Calu3 (cell line): ENCODE measurements around the gene DAPK2. TPM values are rescaled to one million over a fixed set of nuclear protein-coding genes. Genes with fewer than 3 reads are reported as not detected.

Experiments
- BruUV-seq: library from RNA; stranded (reverse); fragments of 400-500 nt; replicated peaks from 2 replicates; lab custom pipeline; 2021; lab: Mats Ljungman, UMichigan
- CTCF ChIA-PET: fragments of 300-600 bp; sonication (Branson Sonifier 250); formaldehyde crosslinking; loops from one replicate; lab custom pipeline; 2022; ENCODE audit warnings: antibody characterized with exemption; lab: Charles Lee
- DNase-seq: peaks from one replicate; pipeline ENCODE4 v3.0.0; 2022
- H3K27ac Mint-ChIP-seq: one replicate; pipeline ENCODE4 v1.8.0; 2022; ENCODE audit warnings: mixed read lengths; ENCODE audit not compliant: unreplicated experiment
- H3K27me3 Mint-ChIP-seq: one replicate; pipeline ENCODE4 v1.8.0; 2022; ENCODE audit warnings: mixed read lengths; ENCODE audit not compliant: unreplicated experiment
- H3K36me3 Mint-ChIP-seq: one replicate; pipeline ENCODE4 v1.8.0; 2022; ENCODE audit warnings: mild to moderate bottlenecking, moderate library complexity, mixed read lengths; ENCODE audit not compliant: insufficient read depth, unreplicated experiment
- H3K4me1 Mint-ChIP-seq: one replicate; pipeline ENCODE4 v1.8.0; 2022; ENCODE audit warnings: mild to moderate bottlenecking, low read depth, mixed read lengths; ENCODE audit not compliant: unreplicated experiment
- H3K4me3 Mint-ChIP-seq: one replicate; pipeline ENCODE4 v1.8.0; 2022; ENCODE audit warnings: mild to moderate bottlenecking, low read depth, moderate library complexity, mixed read lengths; ENCODE audit not compliant: unreplicated experiment
- H3K9me3 Mint-ChIP-seq: one replicate; pipeline ENCODE4 v1.8.0; 2022; ENCODE audit warnings: low read depth, mixed read lengths; ENCODE audit not compliant: unreplicated experiment
- CTCF ChIP-seq: fragments of 200-600 bp; IDR thresholded peaks from one replicate; pipeline ENCODE4 v1.8.0; 2022; ENCODE audit warnings: antibody characterized with exemption; ENCODE audit not compliant: unreplicated experiment
- intact Hi-C: fragments of 100-400 bp; cut with micrococcal nuclease; formaldehyde crosslinking; loops from one replicate; pipeline ENCODE4 v1.10.0; 2022; ENCODE audit not compliant: unreplicated experiment
- total RNA-seq: library from RNA; stranded (reverse); gene quantifications from 2 replicates; pipeline ENCODE4 v1.2.3, GENCODE V29; 2022

Gene DAPK2
- total RNA-seq, 1 experiment from 2014 or later: 1.1 TPM

- TF ChIP-seq CTCF: no peak
- DNase-seq: no peak
- H3K4me3 Mint-ChIP-seq: no peak overlapping the region
- H3K27ac Mint-ChIP-seq: no peak overlapping the region
- intact Hi-C loops: no loop called here
- peaks cover 59% of the 10 kb centered on the region for H3K27me3 Mint-ChIP-seq
- BruUV-seq: no TSS peak
- H3K4me1 Mint-ChIP-seq: no peaks in the 10 kb centered on the region
- H3K9me3 Mint-ChIP-seq: no peaks in the 10 kb centered on the region
- CTCF ChIA-PET: no interaction called here
- H3K36me3 Mint-ChIP-seq: no peaks in the 10 kb centered on the region
These were observed 132.4 kb downstream of the DAPK2 start for GRCh38 chr15:63913786-63914315.

- H3K4me1 Mint-ChIP-seq: no peaks in the 10 kb centered on the region
- CTCF ChIA-PET: no interaction called here
- no peak overlapping the region for H3K27ac Mint-ChIP-seq
- no peaks in the 10 kb centered on the region for H3K36me3 Mint-ChIP-seq
- TF ChIP-seq CTCF: no peak
- no TSS peak for BruUV-seq
- H3K27me3 Mint-ChIP-seq: peaks cover 54% of the 10 kb centered on the region
- H3K4me3 Mint-ChIP-seq: no peak overlapping the region
- no peak for DNase-seq
- intact Hi-C loops: no loop called here
- no peaks in the 10 kb centered on the region for H3K9me3 Mint-ChIP-seq
These were observed 132.9 kb downstream of the DAPK2 start for GRCh38 chr15:63913336-63913735.

- no peaks in the 10 kb centered on the region for H3K4me1 Mint-ChIP-seq
These were observed 134.1 kb downstream of the DAPK2 start for GRCh38 chr15:63912061-63912615.

GRCh38 chr15:63911160-63911559 is 135.1 kb downstream of the DAPK2 start:
- TF ChIP-seq CTCF: no peak
- Mint-ChIP-seq H3K36me3 (no peaks in the 10 kb centered on the region), H3K4me1 (no peaks in the 10 kb centered on the region), H3K27me3 (peaks cover 48% of the 10 kb centered on the region), H3K9me3 (no peaks in the 10 kb centered on the region), H3K27ac (no peak overlapping the region), H3K4me3 (no peak overlapping the region)
- no TSS peak for BruUV-seq
- intact Hi-C loops: no loop called here
- DNase-seq: no peak
- CTCF ChIA-PET: interaction anchor here (0.6 to 1.2 kb wide), 3 partner anchors 9 to 158 kb away, joined by 3 to 7 read pairs (median 5); no protein-coding TSS in a partner anchor

More at GRCh38 chr15:63912061-63912615, 134.1 kb downstream of the DAPK2 start:
- no peak for TF ChIP-seq CTCF
- H3K36me3 Mint-ChIP-seq: no peaks in the 10 kb centered on the region
- H3K27ac Mint-ChIP-seq: no peak overlapping the region
- H3K27me3 Mint-ChIP-seq: peaks cover 48% of the 10 kb centered on the region
- intact Hi-C loops: no loop called here
- DNase-seq: no peak
- no TSS peak for BruUV-seq
- CTCF ChIA-PET: interaction anchor here (0.5 to 1.2 kb wide), 3 partner anchors 8 to 518 kb away, joined by 3 to 7 read pairs (median 6); no protein-coding TSS in a partner anchor
- H3K4me3 Mint-ChIP-seq: no peak overlapping the region
- H3K9me3 Mint-ChIP-seq: no peaks in the 10 kb centered on the region
